HT-29 (cell line): ENCODE measurements around the gene KDM2B. TPM values are rescaled to one million over a fixed set of nuclear protein-coding genes. Genes with fewer than 3 reads are reported as not detected.
"Not testable (repeated sequence)": the region's sequence is repeated elsewhere in the genome, so short reads cannot be mapped to it uniquely, and the experiment has no call there.

Source experiments
- DNase-seq: peaks from one replicate; pipeline ENCODE4 v3.0.0-alpha.2; 2015; ENCODE audit warnings: low spot score
- small RNA-seq: library from RNA; depleted of rRNA; stranded (forward); fragments of <200 nt; gene quantifications from one replicate; pipeline ENCODE3, GENCODE V24; 2014
- total RNA-seq: library from RNA; depleted of rRNA; stranded (reverse); fragments of >200 nt; shearing (Covaris generic); gene quantifications from 2 replicates; pipeline ENCODE4 v1.2.3, GENCODE V29; 2014; rRNA removed

Gene KDM2B
- total RNA-seq, 1 experiment from 2014 or later, result 38.4 TPM

GRCh38 chr12:121388421-121388981 is 192.3 kb downstream of the KDM2B start:
- peak; percentile 9 for DNase-seq

GRCh38 chr12:121384891-121385290 is 195.9 kb downstream of the KDM2B start:
- DNase-seq, result not testable (repeated sequence)

- no peak for DNase-seq
Measured at GRCh38 chr12:121383601-121384021, 197.2 kb downstream of the KDM2B start.

DNA sequence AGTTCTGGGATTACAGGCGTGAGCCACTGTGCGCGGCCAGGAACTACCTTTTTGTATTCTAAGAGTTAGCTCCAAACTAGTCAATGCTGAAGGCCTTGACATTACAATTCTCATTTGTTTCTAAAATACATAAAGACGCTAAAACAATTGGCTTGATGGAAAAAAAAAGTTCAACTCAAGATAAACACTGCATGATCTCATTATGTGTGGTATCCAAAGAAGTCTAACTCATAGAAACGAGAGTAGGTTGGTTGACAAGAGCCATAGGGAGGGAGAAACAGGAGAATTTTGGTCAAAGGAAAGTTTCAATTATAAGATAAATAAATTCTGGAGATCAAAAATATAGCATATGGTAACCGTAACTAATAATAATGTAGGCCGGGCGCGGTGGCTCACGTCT is 200.9 kb downstream of the KDM2B start:
- no peak for DNase-seq

Small RNA genes within 50 kb of the gene (small RNA-seq; reads per million reads assigned to genes)
- gene RNU6-1004P, result not detected

Other genes starting within 250 kb of the KDM2B start
- gene ANAPC5, start 228.6 kb downstream of the KDM2B start, total RNA-seq, result 108 and 117 TPM in 2 replicates
- gene RNF34, start 180.9 kb downstream of the KDM2B start, total RNA-seq, result 81.3 and 97.2 TPM in 2 replicates
- gene ORAI1, start 45.5 kb upstream of the KDM2B start, total RNA-seq, result 16.9 and 19.9 TPM in 2 replicates
- gene MORN3, start 88.6 kb upstream of the KDM2B start, total RNA-seq, result 0.05 and 0.13 TPM in 2 replicates
- 9.6 and 13.2 TPM in 2 replicates for gene TMEM120B, start 131.7 kb upstream of the KDM2B start, total RNA-seq
- 35.1 and 37.2 TPM in 2 replicates for gene RHOF, start 212.7 kb upstream of the KDM2B start, total RNA-seq
- 7.2 and 7.7 TPM in 2 replicates for gene SETD1B, start 223.0 kb upstream of the KDM2B start, total RNA-seq